GM18867 (cell line): ENCODE data around the gene OBSCN.
"Not testable (repeated sequence)": the region's sequence is repeated elsewhere in the genome, so short reads cannot be mapped to it uniquely, and the experiment has no call there.

Experiments used
- ATAC-seq: cut with Tn5 transposase; IDR thresholded peaks from one replicate; pipeline ENCODE4 v1.9.1; 2021; ENCODE audit warnings: mild to moderate bottlenecking, moderate library complexity; ENCODE audit not compliant: unreplicated experiment

OBSCN gene

DNA sequence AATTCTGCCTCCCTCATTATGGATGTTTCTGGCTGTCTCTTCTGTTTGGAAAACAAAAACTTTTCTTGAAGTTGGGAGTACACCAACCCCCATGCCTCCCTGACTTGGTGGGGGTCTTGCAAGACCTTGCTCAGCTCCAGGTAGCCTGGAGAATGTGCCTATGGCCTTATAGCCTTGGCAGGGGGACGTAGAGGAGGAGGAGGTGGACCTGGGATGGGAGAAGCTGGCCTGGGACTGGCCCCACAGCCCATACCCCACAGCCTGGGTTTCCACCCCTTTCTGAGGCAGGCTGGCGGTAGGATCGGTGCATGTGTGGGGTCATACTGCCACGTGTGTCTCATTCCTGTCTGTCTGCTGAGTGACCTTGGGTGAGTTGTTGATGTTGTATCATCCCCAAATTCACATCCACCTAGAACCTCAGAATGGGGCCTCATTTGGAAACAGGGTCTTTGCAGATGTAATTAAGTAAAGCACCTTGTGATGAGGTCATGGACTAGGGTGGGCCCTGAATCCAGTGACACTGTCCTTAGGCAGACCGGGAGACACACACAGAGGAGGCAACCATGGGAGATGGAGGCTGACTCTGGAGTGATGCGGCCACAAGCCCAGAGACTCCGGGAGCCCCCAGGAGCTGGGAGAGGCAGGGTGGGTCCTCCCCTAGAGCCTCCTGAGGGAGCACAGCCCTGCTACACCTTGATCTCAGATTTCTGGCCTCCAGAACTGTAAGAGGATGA, 18.5 kb downstream of the OBSCN start:
- ATAC-seq = no peak

DNA sequence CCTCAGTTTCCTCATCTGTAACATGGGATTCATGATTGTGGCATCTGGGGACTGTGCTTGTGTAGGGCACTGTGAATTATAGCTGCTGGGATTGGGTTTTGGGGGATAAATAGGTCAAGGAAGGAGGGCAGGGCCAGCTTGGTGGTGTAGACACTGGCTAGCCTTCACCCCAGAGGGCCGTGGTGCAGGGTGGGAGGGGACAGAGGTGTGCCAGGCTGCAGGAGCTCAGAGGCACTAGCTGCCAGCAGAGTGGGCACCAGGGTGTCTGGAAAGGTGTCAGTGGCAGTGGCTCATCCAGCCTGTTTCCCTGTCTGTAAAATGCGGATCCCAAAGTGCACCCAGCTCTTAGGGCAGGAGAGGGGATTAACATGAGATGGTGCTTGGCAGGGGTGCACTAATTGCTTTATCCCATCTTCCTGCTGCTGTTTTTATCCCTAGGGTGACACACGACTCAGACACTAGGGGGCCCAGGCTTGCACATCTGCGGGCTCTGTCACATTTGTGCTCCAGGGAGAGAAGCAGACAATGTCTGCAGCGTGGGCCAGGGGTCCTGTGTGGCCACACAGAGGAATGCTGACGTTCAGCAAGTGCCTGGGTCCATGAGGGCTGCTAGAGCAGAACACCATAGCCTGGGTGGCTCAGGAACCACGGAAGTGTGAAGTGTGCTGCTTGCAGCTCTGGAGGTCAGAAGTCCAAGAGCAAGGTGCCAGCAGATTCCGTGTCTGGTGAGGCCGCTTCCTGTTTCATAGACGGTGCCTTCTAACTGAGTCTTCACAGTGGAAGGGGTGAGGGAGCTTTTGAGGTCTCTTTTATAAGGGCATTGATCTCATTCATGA, 19.3 kb downstream of the OBSCN start:
- ATAC-seq = no peak

DNA sequence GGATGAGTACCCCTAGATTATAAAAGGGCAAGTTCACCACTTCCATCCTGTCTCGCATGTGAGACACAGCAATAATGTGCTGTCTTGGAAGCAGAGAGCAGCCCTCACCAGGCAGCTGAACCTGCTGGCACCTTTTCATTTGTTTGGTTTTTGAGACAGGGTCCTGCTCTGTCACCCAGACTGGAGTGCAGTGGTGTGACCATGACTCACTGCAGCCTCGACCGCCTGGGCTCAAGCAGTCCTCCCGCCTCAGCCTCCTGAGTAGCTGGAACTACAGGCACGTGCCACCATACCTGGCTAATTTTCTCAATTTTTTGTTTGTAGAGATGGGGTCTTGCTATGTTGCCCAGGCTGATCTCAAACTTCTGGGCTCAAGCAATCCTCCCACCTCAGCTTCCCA, 20.3 kb downstream of the OBSCN start:
- ATAC-seq = not testable (repeated sequence)

DNA sequence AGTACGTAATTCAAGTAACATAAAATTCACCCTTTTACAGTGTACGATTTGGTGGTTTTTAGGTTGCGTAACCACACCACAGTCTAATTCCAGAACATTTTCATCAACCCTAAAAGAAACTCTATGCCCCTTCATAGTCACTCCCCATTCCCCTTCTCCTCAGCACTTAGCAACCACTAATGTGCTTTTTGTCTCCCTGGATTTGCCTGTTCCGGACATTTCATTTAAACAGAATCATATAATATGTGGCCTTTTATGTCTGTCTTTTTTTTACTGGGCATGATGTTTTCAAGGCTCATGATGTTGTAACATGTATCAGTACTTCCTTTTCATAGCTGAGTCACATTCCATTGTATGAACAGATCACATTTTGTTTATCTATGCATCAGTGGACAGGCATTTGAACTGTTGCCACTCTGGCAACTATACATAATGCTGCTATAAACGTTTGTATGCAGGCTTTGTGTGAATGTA, 20.8 kb downstream of the OBSCN start:
- no peak for ATAC-seq

DNA sequence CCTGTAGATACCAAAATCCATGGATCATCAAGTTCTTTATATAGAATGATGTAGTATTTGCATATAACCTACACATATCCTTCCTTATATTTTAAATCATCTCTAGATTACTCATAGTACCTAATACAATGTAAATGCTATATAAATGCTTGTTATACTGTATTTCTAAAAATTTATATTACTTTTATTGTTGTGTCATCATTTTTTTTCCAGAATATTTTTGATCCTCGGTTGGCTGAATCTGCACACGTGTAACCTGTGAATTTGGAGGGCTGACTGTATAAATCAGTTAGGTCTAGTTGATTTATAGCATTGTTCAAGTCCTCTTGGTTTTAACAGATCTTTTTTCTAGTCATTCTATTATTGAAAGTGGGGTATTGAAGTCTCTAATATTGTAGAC, 23.3 kb downstream of the OBSCN start:
- ATAC-seq = no peak

DNA sequence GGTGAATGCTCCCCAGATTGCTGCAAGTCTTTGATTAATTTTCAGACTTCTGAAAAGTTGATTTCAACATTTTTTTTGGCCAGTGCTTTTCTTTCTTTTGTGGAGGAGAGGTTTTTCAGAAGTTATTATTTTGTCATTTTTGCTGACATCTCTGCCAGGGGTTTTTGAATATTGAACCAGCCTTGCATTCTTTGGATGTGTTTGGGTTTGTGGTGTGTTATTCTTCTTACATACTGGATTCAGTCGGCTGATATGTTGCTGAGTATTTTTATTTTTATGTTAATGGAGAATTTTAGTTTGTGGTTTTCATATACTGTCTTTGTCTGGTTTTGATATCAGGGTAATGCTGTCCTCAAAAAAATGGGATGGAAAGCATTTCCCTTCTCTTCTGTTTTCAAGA, 25.3 kb downstream of the OBSCN start:
- ATAC-seq = no peak

DNA sequence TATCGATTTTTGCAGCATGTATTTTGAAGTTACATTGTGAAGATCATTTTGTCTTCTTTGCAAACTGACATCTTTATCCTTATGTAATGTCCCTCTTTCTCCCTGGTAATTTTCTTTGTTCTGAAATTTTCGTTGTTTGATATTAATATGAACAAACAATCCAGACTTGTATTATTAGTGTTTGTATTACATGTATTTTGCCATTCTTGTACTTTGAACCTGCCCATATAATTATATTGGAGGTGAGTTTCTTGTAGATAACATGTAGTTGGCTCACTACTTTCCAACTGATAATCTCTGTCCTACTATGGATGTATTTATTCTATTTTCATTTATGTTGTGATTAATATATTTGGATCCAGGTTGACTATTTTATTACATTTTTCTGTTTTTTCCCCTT, 27.1 kb downstream of the OBSCN start:
- ATAC-seq = no peak

DNA sequence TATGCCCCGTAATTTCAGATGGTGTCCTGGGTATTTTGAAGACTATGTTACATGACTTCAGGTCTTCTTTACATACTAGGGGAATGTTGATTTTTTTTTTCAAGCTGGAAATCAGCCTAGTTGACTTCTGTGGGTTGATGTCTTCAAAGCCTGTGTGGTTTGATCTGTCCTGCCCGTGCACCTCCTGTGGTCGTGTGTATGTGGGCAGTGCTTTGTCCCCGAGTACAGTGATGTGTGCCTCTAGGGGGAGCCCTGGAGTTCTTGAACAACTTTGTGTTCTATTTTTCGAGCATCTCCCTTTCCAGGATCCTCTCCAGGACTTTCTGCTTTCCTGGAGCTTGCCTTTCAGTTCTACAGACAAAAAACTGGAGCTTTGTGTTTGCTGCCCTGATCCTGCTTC, 28.9 kb downstream of the OBSCN start:
- ATAC-seq = no peak

DNA sequence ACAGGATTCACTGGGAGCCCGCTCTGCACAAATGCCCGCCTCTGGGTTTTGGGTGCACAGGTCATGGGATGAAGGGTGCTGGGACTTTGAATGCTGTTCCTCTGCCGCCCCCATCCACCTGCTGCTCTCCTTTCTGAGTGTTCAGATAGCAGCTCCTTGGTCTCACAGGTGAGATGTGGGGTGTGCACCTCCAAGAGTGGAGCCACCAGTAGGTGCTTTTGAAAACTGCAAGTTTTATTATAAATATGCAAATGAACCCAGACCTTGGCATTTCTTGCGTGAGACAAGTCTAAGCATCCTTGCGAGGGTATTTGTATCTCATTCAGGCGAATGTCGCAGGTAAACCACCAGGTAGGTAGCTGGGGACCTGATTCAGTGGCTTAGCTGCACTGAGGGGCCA, 30.2 kb downstream of the OBSCN start:
- ATAC-seq = no peak

DNA sequence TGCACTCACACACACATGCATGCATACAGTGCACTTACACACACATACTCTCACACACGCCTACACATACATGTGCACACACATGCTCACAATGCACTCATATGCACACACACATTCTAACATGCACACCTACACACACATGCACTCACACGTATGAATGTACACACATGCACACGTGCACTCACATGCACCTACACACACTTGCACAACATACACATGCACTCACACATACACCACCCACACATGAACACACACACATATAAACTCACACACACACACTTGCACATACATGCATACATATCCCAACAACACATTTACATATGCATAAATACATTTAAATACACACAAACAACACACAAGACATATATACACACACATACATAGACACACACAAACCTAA, 30.6 kb downstream of the OBSCN start:
- ATAC-seq = no peak

DNA sequence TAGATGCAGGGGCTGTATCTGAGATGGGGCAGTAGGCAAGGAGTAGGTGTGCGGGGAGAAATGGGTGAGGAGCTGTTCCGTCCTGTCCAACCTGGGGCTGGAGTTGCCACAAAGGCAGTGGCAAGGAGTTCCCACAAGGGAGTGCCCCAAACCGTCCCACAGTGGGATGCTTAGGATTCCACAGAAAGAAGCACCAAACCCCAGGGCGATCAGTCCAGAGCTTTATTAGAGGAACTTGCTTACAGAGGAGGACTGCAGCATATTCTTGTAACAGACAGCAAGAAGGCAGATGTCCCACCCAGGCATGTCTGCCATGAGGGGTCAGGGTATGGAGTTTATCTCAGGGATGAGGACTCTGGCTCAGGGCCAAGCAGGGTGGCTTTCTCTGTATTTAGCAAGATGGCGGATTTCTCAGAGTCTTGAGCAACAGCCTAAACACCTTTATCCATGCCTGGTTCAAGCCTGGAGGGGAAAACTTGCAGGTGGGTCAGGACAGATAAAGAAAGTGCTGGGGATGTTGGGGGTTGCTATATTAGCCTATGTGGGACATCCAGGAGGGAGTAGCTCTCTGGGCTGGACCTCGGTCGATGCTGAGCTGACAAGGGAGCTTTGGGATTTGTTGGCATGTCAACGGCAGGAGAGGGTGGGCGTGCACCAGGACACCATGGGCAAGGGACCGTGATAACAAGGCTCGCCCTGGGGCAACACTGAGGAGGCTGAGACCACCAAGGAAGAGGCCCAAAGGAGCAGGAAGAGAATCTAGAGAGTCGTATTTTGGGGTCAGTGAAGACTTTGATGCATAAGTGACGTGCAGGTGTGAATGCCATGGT, 32.8 kb downstream of the OBSCN start:
- no peak for ATAC-seq

DNA sequence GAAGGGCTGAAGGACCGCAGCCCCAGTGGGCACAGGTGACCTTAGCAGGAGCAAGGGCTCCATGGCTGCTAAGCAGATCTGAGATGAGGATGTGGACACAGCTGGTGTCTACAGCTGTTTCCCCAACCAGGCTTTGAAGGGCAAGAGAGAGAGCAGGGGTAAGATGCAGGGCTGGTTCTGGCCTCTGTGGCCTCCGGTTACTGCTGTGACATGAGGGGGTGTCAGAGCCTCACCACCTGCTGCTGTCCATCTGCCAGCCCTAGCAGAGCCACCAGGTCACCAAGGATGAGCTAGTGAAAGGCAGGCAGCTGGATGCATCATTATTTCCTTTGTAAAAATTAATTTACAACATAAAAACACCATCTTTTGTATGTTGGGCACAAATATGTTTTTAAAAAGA, 33.4 kb downstream of the OBSCN start:
- no peak for ATAC-seq

DNA sequence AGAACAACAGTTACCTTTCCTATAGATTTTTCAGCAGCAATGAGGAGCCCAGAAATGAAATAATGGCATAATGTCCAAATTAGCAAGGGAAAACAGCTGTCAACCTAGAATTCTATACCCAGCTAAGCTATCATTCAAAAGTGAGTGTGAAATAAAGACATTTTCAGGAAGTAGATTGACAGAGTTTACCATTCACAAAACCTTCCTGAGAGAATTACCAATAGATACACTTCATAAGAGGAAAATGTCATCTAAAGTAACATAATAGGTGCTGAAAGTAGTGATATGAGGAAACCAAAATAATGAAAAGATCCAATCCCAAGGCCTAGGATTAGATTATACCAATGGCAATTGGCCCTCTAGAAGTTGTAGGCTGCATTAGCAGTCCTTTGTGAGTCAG, 34.6 kb downstream of the OBSCN start:
- no peak for ATAC-seq

DNA sequence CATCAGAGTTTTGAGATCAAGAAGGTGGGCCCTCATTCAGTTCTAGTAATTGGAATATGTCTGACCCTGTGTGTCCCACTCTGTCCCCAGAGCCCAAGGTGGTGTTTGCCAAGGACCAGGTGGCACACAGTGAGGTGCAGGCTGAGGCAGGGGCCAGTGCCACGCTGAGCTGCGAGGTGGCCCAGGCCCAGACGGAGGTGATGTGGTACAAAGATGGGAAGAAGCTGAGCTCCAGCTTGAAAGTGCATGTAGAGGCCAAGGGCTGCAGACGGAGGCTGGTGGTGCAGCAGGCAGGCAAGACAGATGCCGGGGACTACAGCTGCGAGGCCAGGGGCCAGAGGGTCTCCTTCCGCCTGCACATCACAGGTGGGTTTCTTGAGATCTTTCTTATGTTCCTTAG, 35.2 kb downstream of the OBSCN start:
- no peak for ATAC-seq

DNA sequence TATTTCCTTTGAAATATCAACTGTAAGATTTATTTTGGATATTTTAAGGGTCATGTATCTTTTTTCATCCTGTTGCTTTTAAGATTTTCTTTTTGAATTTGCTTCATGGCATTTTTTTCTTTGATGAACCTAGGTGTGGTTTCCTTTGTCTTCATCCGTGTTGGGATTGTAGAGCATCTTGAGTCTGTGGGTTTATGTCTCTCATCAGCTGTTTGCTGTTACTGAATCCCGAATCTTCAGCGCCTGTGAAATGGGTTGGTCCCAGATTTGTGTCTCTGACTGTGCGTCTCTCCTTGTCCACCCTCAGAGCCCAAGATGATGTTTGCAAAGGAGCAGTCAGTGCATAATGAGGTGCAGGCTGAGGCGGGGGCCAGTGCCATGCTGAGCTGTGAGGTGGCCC, 36.1 kb downstream of the OBSCN start:
- not testable (repeated sequence) for ATAC-seq

DNA sequence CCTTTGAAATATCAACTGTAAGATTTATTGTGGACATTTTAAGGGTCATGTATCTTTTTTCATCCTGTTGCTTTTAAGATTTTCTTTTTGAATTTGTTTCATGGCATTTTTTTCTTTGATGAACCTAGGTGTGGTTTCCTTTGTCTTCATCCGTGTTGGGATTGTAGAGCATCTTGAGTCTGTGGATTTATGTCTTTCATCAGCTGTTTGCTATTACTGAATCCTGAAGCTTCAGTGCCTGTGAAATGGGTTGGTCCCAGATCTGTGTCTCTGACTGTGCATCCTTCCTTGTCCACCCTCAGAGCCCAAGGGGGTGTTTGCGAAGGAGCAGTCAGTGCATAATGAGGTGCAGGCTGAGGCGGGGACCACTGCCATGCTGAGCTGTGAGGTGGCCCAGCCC, 37.3 kb downstream of the OBSCN start:
- ATAC-seq = no peak

DNA sequence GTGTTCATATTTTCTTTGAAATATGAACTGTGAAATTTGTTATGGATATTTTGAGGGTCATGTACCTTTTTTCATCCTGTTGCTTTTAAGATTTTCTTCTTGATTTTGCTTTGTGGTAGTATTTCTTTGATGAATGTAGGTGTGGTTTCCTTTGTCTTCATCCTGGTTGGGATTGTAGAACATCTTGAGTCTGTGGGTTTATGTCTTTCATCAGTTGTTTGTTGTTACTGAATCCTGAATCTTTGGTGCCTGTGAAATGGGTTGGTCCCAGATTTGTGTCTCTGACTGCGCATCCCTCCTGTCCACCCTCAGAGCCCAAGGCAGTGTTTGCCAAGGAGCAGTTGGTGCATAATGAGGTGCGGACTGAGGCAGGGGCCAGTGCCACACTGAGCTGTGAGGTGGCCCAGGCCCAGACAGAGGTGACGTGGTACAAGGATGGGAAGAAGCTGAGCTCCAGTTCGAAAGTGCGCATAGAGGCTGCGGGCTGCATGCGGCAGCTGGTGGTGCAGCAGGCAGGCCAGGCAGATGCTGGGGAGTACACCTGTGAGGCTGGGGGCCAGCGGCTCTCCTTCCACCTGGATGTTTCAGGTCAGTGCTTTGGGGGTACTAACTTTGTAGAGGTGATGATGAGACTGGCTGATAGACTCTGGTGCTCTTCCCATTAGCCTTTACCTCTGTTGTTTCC, 38.5 kb downstream of the OBSCN start:
- no peak for ATAC-seq

DNA sequence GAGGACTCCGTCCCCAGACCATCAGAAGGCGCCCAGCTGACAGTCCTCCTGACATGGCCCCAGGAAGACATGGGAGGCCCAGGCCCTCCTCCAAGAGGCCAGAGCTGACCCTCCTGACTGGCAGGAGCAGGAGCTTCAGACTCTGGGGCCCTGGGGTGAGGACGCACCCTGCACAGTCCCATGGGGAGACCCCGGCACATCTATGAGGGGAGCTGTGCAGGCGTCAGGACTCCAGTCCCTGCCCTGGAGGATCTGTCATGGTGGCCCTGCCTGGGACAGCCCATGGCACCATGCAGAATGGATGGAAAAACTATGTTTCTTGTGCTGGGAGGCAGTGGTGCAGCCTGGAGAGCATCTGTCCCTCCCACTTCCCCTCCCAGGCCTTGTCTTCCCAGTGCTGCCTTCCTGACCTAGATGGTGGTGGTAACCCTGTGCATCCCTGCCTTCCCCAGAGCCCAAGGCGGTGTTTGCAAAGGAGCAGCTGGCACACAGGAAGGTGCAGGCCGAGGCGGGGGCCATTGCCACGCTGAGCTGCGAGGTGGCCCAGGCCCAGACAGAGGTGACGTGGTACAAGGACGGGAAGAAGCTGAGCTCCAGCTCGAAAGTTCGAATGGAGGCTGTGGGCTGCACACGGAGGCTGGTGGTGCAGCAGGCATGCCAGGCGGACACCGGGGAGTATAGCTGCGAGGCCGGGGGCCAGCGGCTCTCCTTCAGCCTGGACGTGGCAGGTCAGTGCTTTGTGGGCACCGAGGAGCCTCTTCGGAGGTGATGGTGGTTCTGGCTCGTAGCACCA, 41.9 kb downstream of the OBSCN start:
- ATAC-seq = no peak

DNA sequence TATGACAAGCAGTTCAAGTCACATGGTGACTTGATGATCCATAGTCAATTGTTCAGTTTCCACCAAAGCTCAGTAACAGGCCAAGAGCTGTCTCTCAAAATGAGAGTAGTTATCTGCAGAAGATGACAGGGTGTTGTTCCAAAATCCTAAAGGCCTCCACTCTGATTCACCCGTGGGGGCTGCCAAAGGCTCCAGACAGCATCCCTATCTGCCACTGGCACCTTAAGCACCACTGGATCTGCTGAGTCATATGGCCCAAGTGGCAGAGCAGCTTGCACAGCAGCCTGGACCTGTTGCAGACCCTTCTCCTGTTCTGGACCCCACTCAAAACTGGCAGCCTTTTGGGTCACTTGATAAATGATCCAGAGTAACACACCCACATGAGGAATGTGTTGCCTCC, 44.6 kb downstream of the OBSCN start:
- not testable (repeated sequence) for ATAC-seq
